H9 (cell line): Measurements from ENCODE around the gene PNO1. TPM values are rescaled to one million over a fixed set of nuclear protein-coding genes. Genes with fewer than 3 reads are reported as not detected.

ENCODE experiments used
- DNase-seq: peaks from one replicate; pipeline ENCODE4 v3.0.0-alpha.2; 2017
- H2AFZ ChIP-seq: one replicate; pipeline ENCODE4 v1.6.1; 2013; ENCODE audit warnings: mild to moderate bottlenecking, low read length, control low read depth, moderate library complexity
- H2AK5ac ChIP-seq: 2 replicates; pipeline ENCODE4 v1.6.1; 2013; ENCODE audit warnings: low read length, control low read depth, mixed read lengths; ENCODE audit not compliant: insufficient read length
- H2BK120ac ChIP-seq: one replicate; pipeline ENCODE4 v1.6.1; 2013; ENCODE audit warnings: low read depth, mild to moderate bottlenecking, low read length, control low read depth, inconsistent platforms; ENCODE audit not compliant: poor library complexity, severe bottlenecking
- H2BK12ac ChIP-seq: 2 replicates; pipeline ENCODE4 v1.6.1; 2013; ENCODE audit warnings: low read length, control low read depth, mixed read lengths, low read depth; ENCODE audit not compliant: insufficient read length
- H2BK15ac ChIP-seq: 2 replicates; pipeline ENCODE4 v1.6.1; 2013; ENCODE audit warnings: low read depth, low read length, control low read depth
- H2BK20ac ChIP-seq: one replicate; pipeline ENCODE4 v1.6.1; 2013; ENCODE audit warnings: low read depth, mild to moderate bottlenecking, low read length, control low read depth, inconsistent platforms; ENCODE audit not compliant: poor library complexity, severe bottlenecking
- H2BK5ac ChIP-seq: 2 replicates; pipeline ENCODE4 v1.6.1; 2013; ENCODE audit warnings: low read length, control low read depth, mixed read lengths; ENCODE audit not compliant: insufficient read length
- H3K14ac ChIP-seq: 2 replicates; pipeline ENCODE4 v1.6.1; 2013; ENCODE audit warnings: low read length, control low read depth; ENCODE audit not compliant: insufficient read depth
- H3K18ac ChIP-seq: 2 replicates; pipeline ENCODE4 v1.6.1; 2013; ENCODE audit warnings: low read depth, mild to moderate bottlenecking, mixed read lengths, low read length, control low read depth; ENCODE audit not compliant: insufficient read length
- H3K23ac ChIP-seq: 2 replicates; pipeline ENCODE4 v1.6.1; 2013; ENCODE audit warnings: low read length, control low read depth, mixed read lengths, low read depth; ENCODE audit not compliant: insufficient read length
- H3K23me2 ChIP-seq: 2 replicates; pipeline ENCODE4 v1.6.1; 2013; ENCODE audit warnings: low read depth, mild to moderate bottlenecking, mixed read lengths, low read length, control low read depth; ENCODE audit not compliant: insufficient read length, poor library complexity, severe bottlenecking
- H3K27ac ChIP-seq: 2 replicates; pipeline ENCODE4 v1.5.1; 2013; ENCODE audit warnings: low read length, control low read depth, mixed read lengths, low read depth; ENCODE audit not compliant: insufficient read length
- H3K27me3 ChIP-seq: 2 replicates; pipeline ENCODE4 v1.6.1; 2013; ENCODE audit warnings: low read length, control low read depth, inconsistent platforms; ENCODE audit not compliant: insufficient read depth
- H3K4ac ChIP-seq: 2 replicates; pipeline ENCODE4 v1.6.1; 2013; ENCODE audit warnings: low read depth, mild to moderate bottlenecking, control low read depth, inconsistent platforms, low read length, moderate library complexity
- H3K4me1 ChIP-seq: 2 replicates; pipeline ENCODE4 v1.6.1; 2013; ENCODE audit warnings: low read length, control low read depth, inconsistent platforms; ENCODE audit not compliant: insufficient read depth
- H3K4me2 ChIP-seq: 2 replicates; pipeline ENCODE4 v1.6.1; 2013; ENCODE audit warnings: low read length, control low read depth, mixed read lengths; ENCODE audit not compliant: insufficient read length, insufficient read depth
- H3K56ac ChIP-seq: 2 replicates; pipeline ENCODE4 v1.6.1; 2013; ENCODE audit warnings: low read depth, mild to moderate bottlenecking, mixed read lengths, low read length, control low read depth; ENCODE audit not compliant: insufficient read length
- H3K79me1 ChIP-seq: 2 replicates; pipeline ENCODE4 v1.6.1; 2013; ENCODE audit warnings: low read depth, mild to moderate bottlenecking, moderate library complexity, low read length, control low read depth, inconsistent platforms; ENCODE audit not compliant: insufficient read depth, poor library complexity, severe bottlenecking
- H3K79me2 ChIP-seq: 2 replicates; pipeline ENCODE4 v1.6.1; 2013; ENCODE audit warnings: low read length, control low read depth, inconsistent platforms; ENCODE audit not compliant: insufficient read depth
- H3K9ac ChIP-seq: 2 replicates; pipeline ENCODE4 v1.6.1; 2013; ENCODE audit warnings: low read length, control low read depth, mixed read lengths; ENCODE audit not compliant: insufficient read length; ENCODE audit errors: extremely low read depth
- H3K9me3 ChIP-seq: one replicate; pipeline ENCODE4 v1.6.1; 2013; ENCODE audit warnings: low read depth, low read length, inconsistent platforms; ENCODE audit not compliant: control insufficient read depth
- H3T11ph ChIP-seq: one replicate; pipeline ENCODE4 v1.6.1; 2013; ENCODE audit warnings: mild to moderate bottlenecking, low read length, control low read depth, inconsistent platforms
- H4K20me1 ChIP-seq: one replicate; pipeline ENCODE4 v1.6.1; 2013; ENCODE audit not compliant: control insufficient read depth, insufficient read length, insufficient read depth
- H4K5ac ChIP-seq: 2 replicates; pipeline ENCODE4 v1.6.1; 2013; ENCODE audit warnings: low read depth, mild to moderate bottlenecking, mixed read lengths, low read length, control low read depth; ENCODE audit not compliant: insufficient read length
- H4K8ac ChIP-seq: replicated peaks from 2 replicates; pipeline ENCODE4 v1.6.1; 2013; ENCODE audit warnings: low read length, control low read depth, mixed read lengths, low read depth; ENCODE audit not compliant: insufficient read length
- H4K91ac ChIP-seq: 2 replicates; pipeline ENCODE4 v1.6.1; 2013; ENCODE audit warnings: low read depth, mild to moderate bottlenecking, moderate library complexity, mixed read lengths, low read length, control low read depth; ENCODE audit not compliant: insufficient read length
- H3K27ac Mint-ChIP-seq, 3 experiments: 2 replicates in 2 of 3; 3 replicates in 1 of 3; pipeline ENCODE4 v1.8.0; 2020 to 2021; ENCODE audit warnings: mixed read lengths in 3 of 3, mild to moderate bottlenecking in 1 of 3, moderate library complexity in 1 of 3
- H3K27me3 Mint-ChIP-seq: 2 replicates; pipeline ENCODE4 v1.8.0; 2021; ENCODE audit warnings: low read depth, mild to moderate bottlenecking, moderate library complexity, mixed read lengths
- H3K36me3 Mint-ChIP-seq, 3 experiments: 2 replicates in 2 of 3; 3 replicates in 1 of 3; pipeline ENCODE4 v1.8.0; 2020 to 2021; ENCODE audit warnings: low read depth in 3 of 3, mixed read lengths in 3 of 3; ENCODE audit not compliant: insufficient read depth in 1 of 3
- H3K4me1 Mint-ChIP-seq, 2 experiments: 2 replicates each; pipeline ENCODE4 v1.8.0; 2020; ENCODE audit warnings: mixed read lengths in 2 of 2
- H3K4me3 Mint-ChIP-seq, 2 experiments: 2 replicates in 1 of 2; 3 replicates in 1 of 2; pipeline ENCODE4 v1.8.0; 2020 to 2021; ENCODE audit warnings: mild to moderate bottlenecking in 2 of 2, mixed read lengths in 2 of 2, moderate library complexity in 1 of 2
- H3K9me3 Mint-ChIP-seq, 2 experiments: 2 replicates in 1 of 2; 3 replicates in 1 of 2; pipeline ENCODE4 v1.8.0; 2020; ENCODE audit warnings: mild to moderate bottlenecking in 2 of 2, mixed read lengths in 2 of 2, moderate library complexity in 1 of 2
- CTCF ChIP-seq: fragments of 200-600 bp; sonication (generic); conservative IDR thresholded peaks from 3 replicates; pipeline ENCODE4 v1.8.0; 2021; ENCODE audit warnings: antibody characterized with exemption, mild to moderate bottlenecking
- WGBS: extraction: QIAGEN DNeasy Blood & Tissue Kit; methylation state at CpG from one replicate; pipeline ENCODE4 v1.1.7; 2013; ENCODE audit warnings: missing lambda C conversion rate, low lambda C conversion rate, mixed read lengths; ENCODE audit not compliant: insufficient read length; ENCODE audit errors: extremely low coverage; 5-methylcytosine and 5-hydroxymethylcytosine counted together
- total RNA-seq: library from RNA; stranded (reverse); gene quantifications from 2 replicates; pipeline ENCODE4 v1.2.1, GENCODE V29; 2021

PNO1 gene
- total RNA-seq, 1 experiment from 2014 or later: 46.5 TPM

- Histone ChIP-seq H3K4me2 (no peak overlapping the region), H4K8ac (no peak overlapping the region), H3K23me2 (no peaks in the 10 kb centered on the region), H3K4me1 (no peaks in the 10 kb centered on the region), H4K20me1 (no peaks in the 10 kb centered on the region), H2BK15ac (no peak overlapping the region), H2AK5ac (no peak overlapping the region), H3K18ac (no peak overlapping the region), H4K5ac (no peak overlapping the region), H3K79me2 (no peaks in the 10 kb centered on the region), H2BK20ac (no peak overlapping the region), H2AFZ (no peak overlapping the region), H3K27me3 (no peaks in the 10 kb centered on the region), H3K14ac (no peak overlapping the region), H3K9me3 (no peaks in the 10 kb centered on the region), H3K79me1 (no peaks in the 10 kb centered on the region), H2BK120ac (no peak overlapping the region), H2BK5ac (no peak overlapping the region), H3K4ac (no peak overlapping the region), H3K23ac (no peak overlapping the region), H3K27ac (no peak overlapping the region), H3K9ac (no peak overlapping the region), H3T11ph (no peak overlapping the region), H4K91ac (no peak overlapping the region), H3K56ac (no peak overlapping the region), H2BK12ac (no peak overlapping the region)
- DNase-seq: no peak
- Mint-ChIP-seq H3K4me1 (no peaks in the 10 kb centered on the region), H3K27ac (no peak overlapping the region), H3K36me3 (peaks cover 10 to 39% (median 31%) of the 10 kb centered on the region in 3 experiments; a peak in 6 of 7 replicates), H3K4me3 (no peak overlapping the region), H3K9me3 (no peaks in the 10 kb centered on the region), H3K27me3 (no peaks in the 10 kb centered on the region)
- no CpG with 5 or more reads among the region's 6 CpGs for whole genome bisulfite sequencing
- no peak for TF ChIP-seq CTCF
These were observed 23.1 kb upstream of the PNO1 start for GRCh38 chr2:68134554-68134953.
